ENCODE measurements around the gene DCAF12. TPM values are rescaled to one million over a fixed set of nuclear protein-coding genes. Genes with fewer than 3 reads are reported as not detected.

The DCAF12 gene
- polyA plus RNA-seq, 1 donor from 2014 or later, result 37.7 TPM

DNA sequence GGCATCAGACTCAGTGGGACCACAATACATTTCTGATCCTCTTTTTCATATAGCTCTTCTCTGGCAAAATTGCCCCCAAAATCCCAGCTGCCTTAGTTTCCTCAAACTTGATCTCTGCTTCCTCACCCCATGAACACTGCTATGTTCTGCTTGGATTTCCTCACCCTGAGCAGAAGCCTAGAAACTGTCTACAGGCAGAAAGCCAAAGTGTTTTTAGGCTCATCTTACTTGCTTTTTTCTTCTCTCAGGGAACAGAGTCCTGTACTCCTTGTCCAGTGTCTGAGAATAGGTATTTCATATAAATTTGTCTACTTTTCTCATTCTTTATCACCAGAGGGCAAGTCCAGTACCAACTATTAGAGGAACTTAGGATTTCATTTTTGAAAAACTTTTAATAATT lies 30.8 kb upstream of the DCAF12 start:
- no peaks in the 10 kb centered on the region for H3K79me2 ChIP-seq (replicated peaks; ENCODE audit: insufficient read depth, low read length)
- no peaks in the 10 kb centered on the region for H3K9me2 ChIP-seq (ENCODE audit: insufficient read depth, low read length)
- no peak overlapping the region for H3K4me2 ChIP-seq (ENCODE audit: low read length)
- H3F3A ChIP-seq (ENCODE audit: insufficient read depth, low read length, poor library complexity, severe bottlenecking), result no peaks in the 10 kb centered on the region
- H2AFZ ChIP-seq (ENCODE audit: low read depth, low read length), result no peak overlapping the region
- no peaks in the 10 kb centered on the region for H3K27me3 ChIP-seq (ENCODE audit: insufficient read depth, low read depth, low read length)
- H3K9me3 ChIP-seq (ENCODE audit: low read length), result no peaks in the 10 kb centered on the region
- H3K9ac ChIP-seq (ENCODE audit: low read length), result no peak overlapping the region
- H3K4me3 ChIP-seq (ENCODE audit: low read length), result no peak overlapping the region
- H3K36me3 ChIP-seq (ENCODE audit: insufficient read depth, low read length), result no peaks in the 10 kb centered on the region
- H4K20me1 ChIP-seq (ENCODE audit: insufficient read depth), result no peaks in the 10 kb centered on the region
- H3K27ac ChIP-seq (ENCODE audit: low read length), result no peak overlapping the region
- no peak for TF ChIP-seq TAF1 (IDR thresholded peaks at IDR 0.05; ENCODE audit: low read depth)
- no peak for TF ChIP-seq MXI1 (conservative IDR thresholded peaks at IDR 0.05; ENCODE audit: poor library complexity, severe bottlenecking)
- TF ChIP-seq SMC3 (conservative IDR thresholded peaks at IDR 0.05; ENCODE audit: poor library complexity), result no peak
- no peak for TF ChIP-seq POLR2AphosphoS5 (IDR thresholded peaks at IDR 0.05)
- TF ChIP-seq, protein P1, sequence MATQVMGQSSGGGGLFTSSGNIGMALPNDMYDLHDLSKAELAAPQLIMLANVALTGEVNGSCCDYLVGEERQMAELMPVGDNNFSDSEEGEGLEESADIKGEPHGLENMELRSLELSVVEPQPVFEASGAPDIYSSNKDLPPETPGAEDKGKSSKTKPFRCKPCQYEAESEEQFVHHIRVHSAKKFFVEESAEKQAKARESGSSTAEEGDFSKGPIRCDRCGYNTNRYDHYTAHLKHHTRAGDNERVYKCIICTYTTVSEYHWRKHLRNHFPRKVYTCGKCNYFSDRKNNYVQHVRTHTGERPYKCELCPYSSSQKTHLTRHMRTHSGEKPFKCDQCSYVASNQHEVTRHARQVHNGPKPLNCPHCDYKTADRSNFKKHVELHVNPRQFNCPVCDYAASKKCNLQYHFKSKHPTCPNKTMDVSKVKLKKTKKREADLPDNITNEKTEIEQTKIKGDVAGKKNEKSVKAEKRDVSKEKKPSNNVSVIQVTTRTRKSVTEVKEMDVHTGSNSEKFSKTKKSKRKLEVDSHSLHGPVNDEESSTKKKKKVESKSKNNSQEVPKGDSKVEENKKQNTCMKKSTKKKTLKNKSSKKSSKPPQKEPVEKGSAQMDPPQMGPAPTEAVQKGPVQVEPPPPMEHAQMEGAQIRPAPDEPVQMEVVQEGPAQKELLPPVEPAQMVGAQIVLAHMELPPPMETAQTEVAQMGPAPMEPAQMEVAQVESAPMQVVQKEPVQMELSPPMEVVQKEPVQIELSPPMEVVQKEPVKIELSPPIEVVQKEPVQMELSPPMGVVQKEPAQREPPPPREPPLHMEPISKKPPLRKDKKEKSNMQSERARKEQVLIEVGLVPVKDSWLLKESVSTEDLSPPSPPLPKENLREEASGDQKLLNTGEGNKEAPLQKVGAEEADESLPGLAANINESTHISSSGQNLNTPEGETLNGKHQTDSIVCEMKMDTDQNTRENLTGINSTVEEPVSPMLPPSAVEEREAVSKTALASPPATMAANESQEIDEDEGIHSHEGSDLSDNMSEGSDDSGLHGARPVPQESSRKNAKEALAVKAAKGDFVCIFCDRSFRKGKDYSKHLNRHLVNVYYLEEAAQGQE (IDR thresholded peaks at IDR 0.05; ENCODE audit: borderline replicate concordance), result no peak
- TF ChIP-seq EZH2 (IDR thresholded peaks at IDR 0.05; ENCODE audit: borderline replicate concordance, insufficient read depth, low read length, poor library complexity, severe bottlenecking), result no peak
- TF ChIP-seq EP300 (conservative IDR thresholded peaks at IDR 0.05; ENCODE audit: poor library complexity, severe bottlenecking), result no peak
- no peak for TF ChIP-seq RAD21 (conservative IDR thresholded peaks at IDR 0.05)
- TF ChIP-seq, protein P2, sequence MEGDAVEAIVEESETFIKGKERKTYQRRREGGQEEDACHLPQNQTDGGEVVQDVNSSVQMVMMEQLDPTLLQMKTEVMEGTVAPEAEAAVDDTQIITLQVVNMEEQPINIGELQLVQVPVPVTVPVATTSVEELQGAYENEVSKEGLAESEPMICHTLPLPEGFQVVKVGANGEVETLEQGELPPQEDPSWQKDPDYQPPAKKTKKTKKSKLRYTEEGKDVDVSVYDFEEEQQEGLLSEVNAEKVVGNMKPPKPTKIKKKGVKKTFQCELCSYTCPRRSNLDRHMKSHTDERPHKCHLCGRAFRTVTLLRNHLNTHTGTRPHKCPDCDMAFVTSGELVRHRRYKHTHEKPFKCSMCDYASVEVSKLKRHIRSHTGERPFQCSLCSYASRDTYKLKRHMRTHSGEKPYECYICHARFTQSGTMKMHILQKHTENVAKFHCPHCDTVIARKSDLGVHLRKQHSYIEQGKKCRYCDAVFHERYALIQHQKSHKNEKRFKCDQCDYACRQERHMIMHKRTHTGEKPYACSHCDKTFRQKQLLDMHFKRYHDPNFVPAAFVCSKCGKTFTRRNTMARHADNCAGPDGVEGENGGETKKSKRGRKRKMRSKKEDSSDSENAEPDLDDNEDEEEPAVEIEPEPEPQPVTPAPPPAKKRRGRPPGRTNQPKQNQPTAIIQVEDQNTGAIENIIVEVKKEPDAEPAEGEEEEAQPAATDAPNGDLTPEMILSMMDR (IDR thresholded peaks at IDR 0.05; ENCODE audit: poor library complexity, severe bottlenecking), result no peak

DNA sequence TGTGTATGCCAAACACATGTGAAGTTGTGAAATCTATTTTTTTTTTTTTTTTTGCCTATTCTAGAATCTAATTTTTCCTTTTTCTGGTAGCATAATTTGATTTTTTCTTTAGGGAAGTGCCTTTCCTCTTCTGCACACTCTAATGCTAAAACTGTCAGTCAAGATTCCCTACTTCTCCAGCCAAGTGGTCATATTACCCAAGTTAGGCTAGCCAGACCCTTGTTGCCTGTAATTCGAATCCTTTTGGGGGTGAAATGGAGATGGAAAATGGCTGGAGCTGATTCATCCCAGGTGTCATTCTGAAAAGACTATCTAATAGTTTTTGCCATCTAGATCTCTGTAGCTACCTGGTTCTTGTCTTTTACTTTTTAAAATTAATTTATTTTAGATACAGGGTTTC lies 27.6 kb upstream of the DCAF12 start:
- Histone ChIP-seq H3F3A (ENCODE audit: insufficient read depth, low read length, poor library complexity, severe bottlenecking) (no peaks in the 10 kb centered on the region), H2AFZ (ENCODE audit: low read depth, low read length) (no peak overlapping the region), H3K79me2 (replicated peaks; ENCODE audit: insufficient read depth, low read length) (no peaks in the 10 kb centered on the region), H3K36me3 (ENCODE audit: insufficient read depth, low read length) (no peaks in the 10 kb centered on the region), H3K9me3 (ENCODE audit: low read length) (no peaks in the 10 kb centered on the region), H4K20me1 (ENCODE audit: insufficient read depth) (no peaks in the 10 kb centered on the region), H3K9ac (ENCODE audit: low read length) (no peak overlapping the region), H3K9me2 (ENCODE audit: insufficient read depth, low read length) (no peaks in the 10 kb centered on the region), H3K27me3 (ENCODE audit: insufficient read depth, low read depth, low read length) (no peaks in the 10 kb centered on the region), H3K4me2 (ENCODE audit: low read length) (no peak overlapping the region), H3K4me3 (ENCODE audit: low read length) (no peak overlapping the region), H3K27ac (ENCODE audit: low read length) (no peak overlapping the region)
- TF ChIP-seq, protein P1 (IDR thresholded peaks at IDR 0.05; ENCODE audit: borderline replicate concordance), result no peak
- TF ChIP-seq EZH2 (IDR thresholded peaks at IDR 0.05; ENCODE audit: borderline replicate concordance, insufficient read depth, low read length, poor library complexity, severe bottlenecking), result no peak
- no peak for TF ChIP-seq SMC3 (conservative IDR thresholded peaks at IDR 0.05; ENCODE audit: poor library complexity)

Measured in neural cell (in vitro differentiated cells).